ENCODE results near the gene UNC79.

The UNC79 gene

DNA sequence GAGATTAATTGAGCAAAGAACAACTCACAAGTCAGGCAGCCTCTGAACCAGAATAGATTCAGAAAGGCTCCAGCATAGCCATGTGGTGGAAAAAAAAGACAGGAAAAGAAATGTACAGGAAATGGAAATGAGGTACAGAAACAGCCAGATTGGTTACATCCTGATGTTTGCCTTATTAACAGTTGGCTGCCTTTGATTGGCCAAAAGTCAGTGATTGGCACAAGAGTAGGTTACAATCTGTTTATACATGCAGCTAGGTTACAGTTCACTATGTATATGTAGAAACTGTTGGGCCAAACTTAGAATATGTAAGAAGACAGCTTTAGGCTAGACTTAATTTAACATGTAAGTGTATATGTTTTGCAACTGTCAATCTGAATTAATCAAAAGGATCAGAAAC, 118.9 kb downstream of the UNC79 start:
- no peak for DNase-seq

DNA sequence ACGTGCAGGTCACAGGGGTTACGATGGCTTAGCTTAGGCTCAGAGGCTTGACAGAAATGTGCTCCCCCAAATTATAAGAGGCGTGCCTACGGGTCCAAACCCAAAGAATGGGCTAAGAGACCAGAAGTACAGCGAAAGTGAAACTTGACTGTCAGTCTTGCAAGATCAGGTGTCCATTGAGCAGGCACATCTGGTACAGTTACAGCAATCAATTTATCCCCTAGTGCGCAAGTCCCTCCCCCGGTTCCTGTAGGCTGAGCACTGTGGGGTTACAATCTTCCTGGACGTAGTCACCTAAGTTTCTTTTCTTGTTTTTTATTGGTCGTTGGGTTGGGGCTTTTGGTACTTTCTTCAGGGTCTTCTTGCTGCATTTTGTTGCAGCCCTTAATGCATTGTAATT, 134.2 kb downstream of the UNC79 start:
- no peak for DNase-seq

GRCh38 chr14:93566065-93566693, 135.4 kb downstream of the UNC79 start:
- no peak for DNase-seq

- no peak for DNase-seq
Measured at GRCh38 chr14:93571275-93571674, 140.5 kb downstream of the UNC79 start.

GRCh38 chr14:93579178-93579577, 148.4 kb downstream of the UNC79 start:
- DNase-seq, result no peak

- DNase-seq, result no peak
Measured at GRCh38 chr14:93582516-93582915, 151.8 kb downstream of the UNC79 start.

DNA sequence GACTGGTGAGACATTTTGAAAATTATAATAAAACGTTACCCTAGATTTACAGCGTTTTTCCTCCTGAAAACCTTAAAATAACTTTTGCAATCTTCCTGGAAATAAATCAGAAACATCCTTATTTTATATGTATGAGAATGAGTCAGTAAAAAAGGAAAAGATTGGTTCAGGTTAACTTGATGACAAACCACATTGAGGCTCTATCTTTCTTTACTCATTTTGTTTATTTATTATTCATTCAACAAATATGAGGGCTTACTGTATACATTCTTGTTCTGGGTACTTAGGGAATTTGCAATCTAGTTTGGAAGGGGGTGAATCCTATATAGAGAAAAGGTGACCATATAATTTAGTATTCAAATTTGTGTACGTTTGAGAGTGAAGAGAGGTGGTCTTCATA, 156.6 kb downstream of the UNC79 start:
- no peak for DNase-seq

DNA sequence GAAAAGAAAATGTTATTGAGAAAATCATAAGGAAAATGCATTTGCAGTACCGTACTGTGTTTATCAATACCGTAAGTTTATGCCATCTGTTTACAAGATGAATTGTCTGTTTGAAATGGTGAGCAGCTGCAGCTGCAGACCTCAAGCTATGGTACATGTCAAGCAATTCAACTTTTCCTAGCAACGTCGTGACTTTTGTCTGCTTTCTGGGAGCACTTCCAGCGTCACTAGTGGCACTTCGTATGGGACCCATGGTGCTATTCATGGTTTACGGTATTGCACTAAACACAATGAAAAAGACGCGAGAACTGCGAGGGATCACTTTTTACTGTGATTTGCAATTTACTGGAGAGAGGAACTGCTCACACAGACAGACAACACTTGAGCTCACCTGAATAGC, 160.8 kb downstream of the UNC79 start:
- no peak for DNase-seq

DNA sequence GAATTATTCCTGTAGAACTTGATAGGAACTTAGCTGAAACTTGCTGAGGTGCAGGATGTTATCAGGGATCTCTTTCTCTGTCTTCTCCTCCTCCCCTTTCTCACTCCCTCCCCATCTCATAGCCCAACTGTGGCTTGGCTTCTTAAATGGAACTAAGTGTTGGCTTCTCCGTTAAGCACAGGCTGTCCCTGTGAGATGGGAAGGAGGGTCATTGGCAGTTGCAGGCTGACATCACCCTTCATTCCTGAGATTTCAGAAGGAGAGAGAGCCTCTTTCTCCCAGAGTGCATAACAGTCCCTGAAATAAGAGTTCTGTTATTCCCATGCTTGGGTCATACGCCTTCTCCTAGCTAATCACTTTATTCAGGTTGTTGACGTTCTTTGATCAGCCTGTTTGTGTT, 162.0 kb downstream of the UNC79 start:
- no peak for DNase-seq

- no peak for DNase-seq
Measured at GRCh38 chr14:93606091-93606490, 175.4 kb downstream of the UNC79 start.

GRCh38 chr14:93619176-93619793, 188.5 kb downstream of the UNC79 start:
- no peak for DNase-seq

DNA sequence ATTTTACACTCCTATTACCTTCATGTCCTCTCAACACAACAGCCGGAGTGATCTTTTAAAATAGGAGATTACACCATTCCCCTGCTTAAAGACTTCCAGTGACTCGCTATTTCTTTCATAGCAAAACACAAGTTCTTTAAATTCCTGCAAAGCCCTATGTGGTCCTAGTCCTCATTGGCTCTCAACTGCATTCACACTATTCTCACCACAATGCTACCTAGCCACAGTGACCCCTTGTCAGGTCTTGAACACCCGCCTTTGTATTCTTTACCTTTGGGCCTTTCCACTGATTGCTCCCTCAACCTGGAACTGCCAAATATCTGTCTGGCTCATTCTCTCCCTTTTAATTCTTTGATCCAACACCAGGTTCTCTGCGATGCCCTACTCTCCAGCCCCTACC, 197.3 kb downstream of the UNC79 start:
- no peak for DNase-seq

GRCh38 chr14:93629643-93630042, 198.9 kb downstream of the UNC79 start:
- DNase-seq, result no peak

GRCh38 chr14:93638790-93639189, 208.1 kb downstream of the UNC79 start:
- no peak for DNase-seq

GRCh38 chr14:93643127-93643526, 212.4 kb downstream of the UNC79 start:
- DNase-seq, result no peak

- no peak for DNase-seq
Measured at GRCh38 chr14:93643676-93644075, 212.9 kb downstream of the UNC79 start.

DNA sequence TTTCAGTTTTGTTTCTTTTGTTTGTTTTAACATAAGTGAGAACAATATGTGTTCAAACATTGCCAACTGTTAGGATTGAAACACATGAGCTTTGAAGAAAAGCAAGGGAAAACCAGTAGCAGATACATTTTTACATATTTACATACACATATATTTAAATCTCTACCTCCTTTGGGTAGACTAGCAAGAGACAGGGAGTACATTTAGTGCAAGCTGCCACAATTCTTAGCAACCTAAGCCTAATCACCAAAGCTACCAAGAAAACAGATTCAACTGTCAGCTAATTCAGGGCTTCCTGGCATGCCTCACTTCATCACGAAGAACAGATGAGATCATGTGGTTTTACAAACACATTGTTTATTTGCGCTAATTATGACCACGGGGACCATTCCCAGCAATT, 214.5 kb downstream of the UNC79 start:
- no peak for DNase-seq

GRCh38 chr14:93648440-93649168, 217.9 kb downstream of the UNC79 start:
- DNase-seq, result no peak

- no peak for DNase-seq
Measured at GRCh38 chr14:93654599-93654998, 223.9 kb downstream of the UNC79 start.

GRCh38 chr14:93655078-93655750, 224.5 kb downstream of the UNC79 start:
- no peak for DNase-seq

- DNase-seq, result no peak
Measured at GRCh38 chr14:93657875-93658274, 227.1 kb downstream of the UNC79 start.

DNA sequence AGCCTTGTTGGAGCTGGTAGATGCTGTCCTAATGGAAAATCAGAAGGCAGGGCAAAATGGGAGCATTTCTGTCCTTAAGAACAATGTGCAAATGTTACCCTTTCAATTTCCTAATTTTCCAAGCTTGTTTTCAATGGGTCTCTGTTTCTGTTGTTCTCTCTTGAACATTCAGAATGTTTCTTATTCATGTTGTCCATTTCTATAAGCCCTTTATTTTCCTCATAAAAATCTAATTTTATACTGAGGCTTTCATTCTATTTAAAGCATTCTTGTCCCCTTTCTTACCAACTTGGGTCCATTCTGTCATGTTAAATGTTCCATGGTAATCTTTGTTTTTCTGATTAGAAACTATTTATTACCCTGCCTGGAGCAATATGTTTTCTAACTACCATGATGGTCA, 232.6 kb downstream of the UNC79 start:
- DNase-seq, result no peak

DNA sequence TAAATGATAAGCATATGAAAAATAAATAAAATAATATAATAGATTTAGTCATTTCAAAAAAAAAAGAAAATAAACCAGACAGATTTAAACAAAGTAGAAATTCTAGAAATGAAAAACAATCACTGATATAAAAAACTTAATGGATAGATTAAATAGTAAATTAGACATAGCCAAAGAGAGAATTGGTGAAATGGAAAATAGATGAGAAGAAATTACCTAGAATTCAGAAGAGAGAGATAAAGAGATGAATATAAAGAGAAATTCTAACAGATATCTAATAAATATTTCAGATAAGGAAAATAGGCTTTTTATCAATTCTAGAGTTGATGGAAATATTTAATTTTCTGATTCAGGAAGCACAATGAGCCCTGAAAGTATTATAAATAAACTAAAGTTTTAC, 234.4 kb downstream of the UNC79 start:
- no peak for DNase-seq

GRCh38 chr14:93669632-93670031, 238.9 kb downstream of the UNC79 start:
- no peak for DNase-seq

All from activated effector memory CD4-positive, alpha-beta T cell treated with Interleukin-2 at 50 U/mL for 16 hours (primary cell).